ENCODE measurements around the gene EXOC3L4. TPM values are rescaled to one million over a fixed set of nuclear protein-coding genes. Genes with fewer than 3 reads are reported as not detected.

Gene EXOC3L4
- total RNA-seq, 6 experiments from 2014 or later, result 34.2 to 87.1 (median 48.1) TPM

DNA sequence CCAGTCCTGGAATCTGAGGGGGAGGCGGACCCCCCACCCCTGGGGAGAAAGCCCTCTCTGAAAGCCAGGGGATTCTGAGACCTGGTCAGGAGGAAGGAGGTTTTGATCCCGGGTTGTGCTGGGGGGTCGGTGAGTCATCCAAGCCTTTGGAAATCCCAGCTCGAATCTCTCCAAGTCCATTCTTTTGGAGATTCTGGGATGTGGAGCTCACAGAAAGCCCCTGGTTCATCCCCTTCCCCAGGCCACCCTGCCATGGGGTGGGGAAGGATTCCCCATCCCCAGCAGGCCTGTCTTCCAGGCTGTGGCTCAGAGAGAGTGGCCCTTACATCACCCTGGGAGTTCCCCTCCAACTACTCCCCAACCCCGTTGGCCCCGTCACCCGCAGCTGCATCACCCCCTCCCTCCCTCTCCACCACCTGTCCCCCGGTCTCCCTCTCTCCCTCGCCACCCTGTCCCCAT is 14.3 kb downstream of the EXOC3L4 start:
- TF ChIP-seq, protein P1, sequence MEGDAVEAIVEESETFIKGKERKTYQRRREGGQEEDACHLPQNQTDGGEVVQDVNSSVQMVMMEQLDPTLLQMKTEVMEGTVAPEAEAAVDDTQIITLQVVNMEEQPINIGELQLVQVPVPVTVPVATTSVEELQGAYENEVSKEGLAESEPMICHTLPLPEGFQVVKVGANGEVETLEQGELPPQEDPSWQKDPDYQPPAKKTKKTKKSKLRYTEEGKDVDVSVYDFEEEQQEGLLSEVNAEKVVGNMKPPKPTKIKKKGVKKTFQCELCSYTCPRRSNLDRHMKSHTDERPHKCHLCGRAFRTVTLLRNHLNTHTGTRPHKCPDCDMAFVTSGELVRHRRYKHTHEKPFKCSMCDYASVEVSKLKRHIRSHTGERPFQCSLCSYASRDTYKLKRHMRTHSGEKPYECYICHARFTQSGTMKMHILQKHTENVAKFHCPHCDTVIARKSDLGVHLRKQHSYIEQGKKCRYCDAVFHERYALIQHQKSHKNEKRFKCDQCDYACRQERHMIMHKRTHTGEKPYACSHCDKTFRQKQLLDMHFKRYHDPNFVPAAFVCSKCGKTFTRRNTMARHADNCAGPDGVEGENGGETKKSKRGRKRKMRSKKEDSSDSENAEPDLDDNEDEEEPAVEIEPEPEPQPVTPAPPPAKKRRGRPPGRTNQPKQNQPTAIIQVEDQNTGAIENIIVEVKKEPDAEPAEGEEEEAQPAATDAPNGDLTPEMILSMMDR (IDR thresholded peaks at IDR 0.05), result no peak
- TF ChIP-seq POLR2A (IDR thresholded peaks at IDR 0.05), result no peak
- DNase-seq, result peak in 1 of 3 donors; percentile 58
- 5% methylated on average over 5 of the region's 9 CpGs for WGBS (ENCODE audit: insufficient coverage, low coverage, low lambda C conversion rate, missing lambda C conversion rate)
- no peaks in the 10 kb centered on the region for H3K36me3 ChIP-seq
- peak in 1 of 4 donors; percentile 10 for ATAC-seq
- no peaks in the 10 kb centered on the region for H3K9me3 ChIP-seq
- H3K27me3 ChIP-seq, result no peaks in the 10 kb centered on the region
- H3K4me3 ChIP-seq, result no peak overlapping the region
- peak overlapping the region in 1 of 3 donors; percentile 45 for H3K27ac ChIP-seq
- intact Hi-C loops (cut with DNase I), result loop anchor here (5.0 to 10.0 kb wide), 3 partner anchors 76 to 184 kb away; no protein-coding TSS in a partner anchor
- peaks cover 0 to 81% (median 29%) of the 10 kb centered on the region in 4 donors for H3K4me1 ChIP-seq

DNA sequence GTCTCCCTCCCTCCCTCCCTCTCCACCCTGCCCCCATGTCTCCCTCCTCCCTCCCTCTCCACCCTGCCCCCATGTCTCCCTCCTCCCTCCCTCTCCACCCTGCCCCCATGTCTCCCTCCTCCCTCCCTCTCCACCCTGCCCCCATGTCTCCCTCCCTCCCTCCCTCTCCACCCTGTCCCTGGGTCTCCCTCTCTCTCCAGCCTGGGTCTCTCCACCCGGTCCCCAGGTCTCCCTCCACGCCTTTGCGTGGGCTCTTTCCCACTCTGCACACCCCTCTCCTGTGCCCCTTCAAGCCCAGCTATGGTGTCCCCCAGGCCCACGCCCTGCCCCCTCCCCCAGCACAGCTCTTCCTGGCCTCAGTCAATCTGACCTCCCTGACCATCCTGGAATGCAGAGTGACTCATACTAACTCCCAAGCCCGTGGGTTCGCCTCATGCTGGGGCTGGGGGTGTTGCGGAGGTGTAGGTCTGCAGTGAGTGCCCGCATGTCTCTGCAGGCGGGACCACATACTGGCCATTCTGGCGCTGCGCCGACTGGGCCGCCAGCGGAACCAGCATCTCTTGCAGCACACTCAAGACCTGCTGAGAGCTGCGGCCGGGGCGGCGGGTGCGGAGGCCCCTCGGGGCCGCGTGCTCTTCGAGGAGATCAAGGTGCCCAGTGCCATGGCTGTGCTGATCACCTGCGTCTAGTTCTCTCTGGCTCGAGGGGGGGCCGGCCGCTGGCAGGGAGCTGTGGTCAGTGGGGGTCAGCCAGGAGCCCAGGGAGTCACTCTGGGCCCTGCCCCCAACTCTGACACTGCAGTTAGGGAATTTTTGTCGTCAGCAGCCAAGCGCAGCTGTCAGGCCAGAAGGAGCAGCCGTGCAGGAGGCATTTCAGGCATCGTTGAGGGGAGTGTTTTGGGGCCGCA is 15.3 kb downstream of the EXOC3L4 start:
- Histone ChIP-seq H3K36me3 (no peaks in the 10 kb centered on the region), H3K9me3 (no peaks in the 10 kb centered on the region), H3K4me1 (peaks cover 0 to 81% (median 24%) of the 10 kb centered on the region in 4 donors), H3K27me3 (no peaks in the 10 kb centered on the region), H3K27ac (peak overlapping the region; percentile 44 to 60 (median 47)), H3K4me3 (no peak overlapping the region)
- TF ChIP-seq POLR2A (IDR thresholded peaks at IDR 0.05), result no peak
- TF ChIP-seq, protein P1 (IDR thresholded peaks at IDR 0.05), result no peak
- peak in 1 of 4 donors; percentile 33 for ATAC-seq
- intact Hi-C loops (cut with DNase I), result loop anchor here (5.0 to 10.0 kb wide), 3 partner anchors 75 to 183 kb away; no protein-coding TSS in a partner anchor
- peak in 1 of 3 donors; percentile 53 for DNase-seq
- 41% methylated on average over 11 of the region's 32 CpGs for WGBS (ENCODE audit: insufficient coverage, low coverage, low lambda C conversion rate, missing lambda C conversion rate)

DNA sequence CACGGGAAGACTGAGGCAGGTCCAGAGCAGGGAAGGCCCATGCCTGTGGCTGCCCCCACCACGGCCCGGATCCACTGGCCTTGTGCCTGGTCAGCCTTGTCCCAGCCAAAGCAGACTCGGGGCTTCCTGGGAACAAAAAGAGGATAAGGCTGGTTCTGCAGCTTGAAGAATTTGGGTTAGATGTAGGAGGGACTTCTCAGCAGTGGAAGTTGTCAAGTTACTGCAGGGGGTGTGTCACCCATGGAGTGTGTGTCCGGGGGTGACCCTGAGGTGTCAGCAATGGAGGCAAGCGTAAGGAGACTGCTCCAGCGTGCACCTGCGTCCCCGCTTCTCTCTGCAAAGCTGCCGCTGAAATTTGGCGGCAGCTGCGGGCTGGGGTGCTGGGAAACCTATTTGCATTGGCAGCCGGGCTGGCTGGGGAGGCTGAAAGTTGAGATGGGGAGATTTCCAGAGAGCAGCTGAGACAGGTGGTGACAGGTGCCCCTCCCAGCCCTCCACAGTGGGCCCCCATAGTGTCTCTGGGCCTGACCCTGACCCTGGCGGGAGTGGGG is 16.2 kb downstream of the EXOC3L4 start:
- no peak for ATAC-seq
- Histone ChIP-seq H3K27ac (peak overlapping the region; percentile 44 to 60 (median 47)), H3K9me3 (no peaks in the 10 kb centered on the region), H3K27me3 (no peaks in the 10 kb centered on the region), H3K4me3 (no peak overlapping the region), H3K4me1 (peaks cover 0 to 77% (median 23%) of the 10 kb centered on the region in 4 donors), H3K36me3 (no peaks in the 10 kb centered on the region)
- no peak for DNase-seq
- no peak for TF ChIP-seq POLR2A (IDR thresholded peaks at IDR 0.05)
- TF ChIP-seq, protein P1 (IDR thresholded peaks at IDR 0.05), result no peak
- intact Hi-C loops (cut with DNase I), result no loop called here
- WGBS (ENCODE audit: insufficient coverage, low coverage, low lambda C conversion rate, missing lambda C conversion rate), result 14% methylated on average over 7 of the region's 14 CpGs

DNA sequence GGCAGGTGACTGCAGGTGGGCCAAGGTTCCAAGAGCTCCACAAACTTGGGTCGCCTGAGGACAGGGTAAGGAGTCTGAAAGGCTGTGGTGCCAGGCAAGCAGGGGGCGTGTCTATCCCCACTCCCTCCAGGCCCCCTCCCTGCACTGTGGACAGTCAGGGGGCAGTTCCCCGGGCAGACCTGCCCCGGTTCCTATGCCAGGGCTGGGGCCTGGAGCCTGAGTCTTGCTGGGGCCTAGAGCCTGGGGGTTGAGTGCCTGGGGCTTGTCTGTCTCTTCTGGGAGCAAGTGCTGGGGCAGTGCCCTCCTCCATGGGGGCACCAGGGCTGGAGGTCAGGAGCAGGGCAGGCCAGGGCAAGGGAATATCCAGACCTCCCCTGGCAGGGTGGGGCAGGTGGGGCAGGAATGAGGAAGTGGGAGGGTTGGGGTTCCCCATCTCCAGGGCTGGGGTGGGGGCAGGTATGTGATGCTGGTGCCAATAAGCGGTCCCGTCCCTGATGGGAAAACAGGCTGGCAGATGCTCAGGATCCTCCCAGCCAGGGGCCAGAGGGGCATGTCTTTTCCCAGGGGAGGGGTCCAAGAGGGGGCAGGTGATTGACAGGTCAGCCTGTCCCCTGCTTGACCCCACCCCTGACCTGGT is 16.8 kb downstream of the EXOC3L4 start:
- Histone ChIP-seq H3K9me3 (no peaks in the 10 kb centered on the region), H3K36me3 (no peaks in the 10 kb centered on the region), H3K4me1 (peaks cover 0 to 71% (median 22%) of the 10 kb centered on the region in 4 donors), H3K27me3 (no peaks in the 10 kb centered on the region), H3K4me3 (no peak overlapping the region), H3K27ac (peak overlapping the region in 1 of 3 donors; percentile 47)
- peak in 1 of 4 donors; percentile 9 for ATAC-seq
- WGBS (ENCODE audit: insufficient coverage, low coverage, low lambda C conversion rate, missing lambda C conversion rate), result no CpG with 5 or more reads among the region's 6 CpGs
- TF ChIP-seq, protein P1 (IDR thresholded peaks at IDR 0.05), result no peak
- no peak for TF ChIP-seq POLR2A (IDR thresholded peaks at IDR 0.05)
- intact Hi-C loops (cut with DNase I), result no loop called here
- DNase-seq, result peak in 1 of 3 donors; percentile 52

Data from right lobe of liver (tissue), 6 donors.